Uterus (tissue), 2 donors: ENCODE measurements around the gene DACT1.

Experiments used
- POLR2A ChIP-seq, 2 donors: fragments of 450-650 bp; IDR thresholded peaks; one replicate each; pipeline ENCODE4 v1.6.1; 2016; ENCODE audit warnings: antibody characterized with exemption in 2 of 2, mild to moderate bottlenecking in 1 of 2, moderate library complexity in 1 of 2
- TF ChIP-seq, protein P1 (sequence below), 4 experiments: fragments of 200-600 bp in 2 of 4; fragments of 450-650 bp in 2 of 4; sonication (generic) in 2 of 4; IDR thresholded peaks; one replicate each; pipeline ENCODE4 v1.5.1; 2016 to 2019; ENCODE audit warnings: antibody characterized with exemption in 4 of 4, mild to moderate bottlenecking in 2 of 4, moderate library complexity in 1 of 4

DNA sequence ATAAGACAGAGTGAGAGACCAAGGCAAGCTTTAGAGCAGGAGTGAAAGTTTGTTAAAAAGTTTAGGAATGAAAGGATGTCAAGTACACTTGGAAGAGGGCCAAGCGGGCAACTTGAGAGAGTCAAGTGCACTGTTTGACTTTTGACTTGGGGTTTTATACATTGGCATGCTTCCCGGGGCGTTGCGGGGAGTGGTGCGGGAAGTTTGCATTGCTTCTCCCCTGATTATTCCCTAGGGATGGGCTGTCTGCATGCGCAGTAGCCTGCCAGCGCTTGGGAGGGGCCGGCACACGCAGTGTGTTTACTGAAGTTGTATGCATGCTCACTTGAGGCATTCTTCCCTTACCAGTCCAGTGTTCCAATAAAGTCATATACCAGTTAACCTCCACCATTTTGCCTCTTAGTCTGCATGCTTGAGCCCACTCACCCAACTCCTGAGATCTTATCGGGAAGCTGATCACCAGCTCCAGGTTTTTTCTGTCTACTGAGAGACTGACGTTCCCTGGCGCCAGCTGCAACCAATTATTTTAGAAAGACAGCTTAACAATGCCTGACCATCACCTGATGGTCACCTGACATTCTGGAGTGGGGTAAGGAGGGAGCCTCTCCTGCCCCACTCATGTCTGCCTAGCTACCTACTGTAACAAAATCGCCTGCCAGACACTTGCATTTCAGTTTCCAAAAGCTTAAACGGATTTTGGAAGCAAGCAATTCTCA is 53.2 kb downstream of the DACT1 start:
- TF ChIP-seq, protein P1, sequence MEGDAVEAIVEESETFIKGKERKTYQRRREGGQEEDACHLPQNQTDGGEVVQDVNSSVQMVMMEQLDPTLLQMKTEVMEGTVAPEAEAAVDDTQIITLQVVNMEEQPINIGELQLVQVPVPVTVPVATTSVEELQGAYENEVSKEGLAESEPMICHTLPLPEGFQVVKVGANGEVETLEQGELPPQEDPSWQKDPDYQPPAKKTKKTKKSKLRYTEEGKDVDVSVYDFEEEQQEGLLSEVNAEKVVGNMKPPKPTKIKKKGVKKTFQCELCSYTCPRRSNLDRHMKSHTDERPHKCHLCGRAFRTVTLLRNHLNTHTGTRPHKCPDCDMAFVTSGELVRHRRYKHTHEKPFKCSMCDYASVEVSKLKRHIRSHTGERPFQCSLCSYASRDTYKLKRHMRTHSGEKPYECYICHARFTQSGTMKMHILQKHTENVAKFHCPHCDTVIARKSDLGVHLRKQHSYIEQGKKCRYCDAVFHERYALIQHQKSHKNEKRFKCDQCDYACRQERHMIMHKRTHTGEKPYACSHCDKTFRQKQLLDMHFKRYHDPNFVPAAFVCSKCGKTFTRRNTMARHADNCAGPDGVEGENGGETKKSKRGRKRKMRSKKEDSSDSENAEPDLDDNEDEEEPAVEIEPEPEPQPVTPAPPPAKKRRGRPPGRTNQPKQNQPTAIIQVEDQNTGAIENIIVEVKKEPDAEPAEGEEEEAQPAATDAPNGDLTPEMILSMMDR (IDR thresholded peaks at IDR 0.05), result no peak
- TF ChIP-seq POLR2A (IDR thresholded peaks at IDR 0.05), result no peak
